Tibial artery (tissue), 4 donors: ENCODE data around the gene ITGB5.

Source experiments
- DNase-seq, 2 donors: peaks; one replicate each; pipeline ENCODE4 v3.0.0-alpha.2; 2019
- H3K27ac ChIP-seq, 2 donors: fragments of 200-600 bp; sonication (generic) in 1 of 2; 1 replicate in 1 of 2; 2 replicates in 1 of 2; pipeline ENCODE4 v1.5.1; 2018 to 2019; ENCODE audit warnings: mild to moderate bottlenecking in 1 of 2
- H3K27me3 ChIP-seq, 2 donors: fragments of 200-600 bp; sonication (generic) in 1 of 2; one replicate each; pipeline versions ENCODE4 v1.5.1 to v1.6.0; 2016 to 2019
- H3K36me3 ChIP-seq, 3 donors: fragments of 200-600 bp; sonication (generic) in 2 of 3; one replicate each; pipeline ENCODE4 v1.5.1; 2016 to 2019; ENCODE audit warnings: mild to moderate bottlenecking in 2 of 3
- H3K4me1 ChIP-seq, 4 donors: fragments of 200-600 bp; sonication (generic) in 2 of 4; 1 replicate in 3 of 4; 2 replicates in 1 of 4; pipeline ENCODE4 v1.5.1; 2016 to 2019
- H3K4me3 ChIP-seq, 2 donors: fragments of 200-600 bp; sonication (generic) in 1 of 2; 1 replicate in 1 of 2; 2 replicates in 1 of 2; pipeline ENCODE4 v1.5.1; 2018 to 2019; ENCODE audit warnings: mild to moderate bottlenecking in 2 of 2
- H3K9me3 ChIP-seq, 3 donors: fragments of 200-600 bp; sonication (generic) in 1 of 3; one replicate each; pipeline ENCODE4 v1.5.1; 2016 to 2019
- intact Hi-C: fragments of 100-400 bp; cut with DNase I; formaldehyde crosslinking; loops from one replicate; pipeline ENCODE4 v1.15.0; 2023; ENCODE audit warnings: low total_unique reads
- TF ChIP-seq, protein P1 (sequence below), 2 experiments: fragments of 200-600 bp in 1 of 2; fragments of 450-650 bp in 1 of 2; IDR thresholded peaks; one replicate each; pipeline ENCODE4 v1.5.1; 2017 to 2019; ENCODE audit warnings: antibody characterized with exemption in 2 of 2, mild to moderate bottlenecking in 1 of 2, moderate library complexity in 1 of 2

Gene ITGB5

DNA sequence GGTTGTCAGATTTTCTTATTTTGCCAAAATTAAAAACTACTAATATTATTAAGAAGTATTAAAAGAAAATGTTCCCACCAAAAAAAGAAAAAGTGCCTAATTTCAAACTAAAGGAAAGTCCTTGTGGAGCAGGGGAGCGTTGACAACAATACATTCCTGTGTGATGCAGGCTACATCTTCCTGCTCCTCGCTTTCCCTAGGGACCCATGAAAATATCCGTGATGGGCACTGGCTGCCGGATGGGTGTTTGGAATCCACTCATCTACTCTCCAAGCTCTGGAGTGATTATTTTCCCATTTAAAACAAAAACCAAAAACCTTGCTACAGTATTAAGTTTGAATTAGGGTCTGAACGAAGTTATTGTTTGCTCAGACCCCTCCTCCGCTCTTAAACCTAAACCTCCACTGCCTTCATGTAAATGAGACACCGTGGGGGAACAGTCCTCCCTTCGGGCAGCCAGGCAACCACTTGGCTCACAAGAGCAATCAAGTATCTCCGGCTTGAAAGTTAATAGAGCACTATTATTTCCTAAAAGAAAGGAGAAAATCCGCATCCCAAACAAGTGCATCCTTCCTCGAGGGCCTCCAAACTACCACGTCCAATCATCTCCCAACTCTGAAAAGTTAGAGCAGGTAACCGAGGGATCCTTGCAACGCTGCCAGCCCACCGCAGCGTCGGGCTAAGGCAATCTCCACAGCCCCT lies 1.5 kb downstream of the ITGB5 start:
- intact Hi-C loops: loop anchor here (5.0 to 10.0 kb wide), 2 partner anchors 51 to 108 kb away; no protein-coding TSS in a partner anchor
- no peaks in the 10 kb centered on the region for H3K27me3 ChIP-seq
- H3K27ac ChIP-seq: peak overlapping the region; percentile 98 to 99
- H3K4me1 ChIP-seq: peaks cover 0 to 58% (median 34%) of the 10 kb centered on the region in 4 donors
- H3K9me3 ChIP-seq: no peaks in the 10 kb centered on the region
- TF ChIP-seq, protein P1, sequence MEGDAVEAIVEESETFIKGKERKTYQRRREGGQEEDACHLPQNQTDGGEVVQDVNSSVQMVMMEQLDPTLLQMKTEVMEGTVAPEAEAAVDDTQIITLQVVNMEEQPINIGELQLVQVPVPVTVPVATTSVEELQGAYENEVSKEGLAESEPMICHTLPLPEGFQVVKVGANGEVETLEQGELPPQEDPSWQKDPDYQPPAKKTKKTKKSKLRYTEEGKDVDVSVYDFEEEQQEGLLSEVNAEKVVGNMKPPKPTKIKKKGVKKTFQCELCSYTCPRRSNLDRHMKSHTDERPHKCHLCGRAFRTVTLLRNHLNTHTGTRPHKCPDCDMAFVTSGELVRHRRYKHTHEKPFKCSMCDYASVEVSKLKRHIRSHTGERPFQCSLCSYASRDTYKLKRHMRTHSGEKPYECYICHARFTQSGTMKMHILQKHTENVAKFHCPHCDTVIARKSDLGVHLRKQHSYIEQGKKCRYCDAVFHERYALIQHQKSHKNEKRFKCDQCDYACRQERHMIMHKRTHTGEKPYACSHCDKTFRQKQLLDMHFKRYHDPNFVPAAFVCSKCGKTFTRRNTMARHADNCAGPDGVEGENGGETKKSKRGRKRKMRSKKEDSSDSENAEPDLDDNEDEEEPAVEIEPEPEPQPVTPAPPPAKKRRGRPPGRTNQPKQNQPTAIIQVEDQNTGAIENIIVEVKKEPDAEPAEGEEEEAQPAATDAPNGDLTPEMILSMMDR (IDR thresholded peaks at IDR 0.05): no peak
- no peak for DNase-seq
- H3K4me3 ChIP-seq: peak overlapping the region; percentile 93 to 94
- no peaks in the 10 kb centered on the region for H3K36me3 ChIP-seq

- intact Hi-C loops: loop anchor here (5.0 to 10.0 kb wide), 2 partner anchors 50 to 107 kb away; no protein-coding TSS in a partner anchor
- H3K4me3 ChIP-seq: no peak overlapping the region
- H3K4me1 ChIP-seq: peaks cover 0 to 68% (median 40%) of the 10 kb centered on the region in 4 donors
- H3K9me3 ChIP-seq: no peaks in the 10 kb centered on the region
- TF ChIP-seq, protein P1 (IDR thresholded peaks at IDR 0.05): no peak
- peak overlapping the region; percentile 98 to 99 for H3K27ac ChIP-seq
- DNase-seq: no peak
- no peaks in the 10 kb centered on the region for H3K27me3 ChIP-seq
- no peaks in the 10 kb centered on the region for H3K36me3 ChIP-seq
Measured at GRCh38 chr3:124884474-124885101, 2.6 kb downstream of the ITGB5 start.

GRCh38 chr3:124883766-124884473 lies 3.2 kb downstream of the ITGB5 start:
- intact Hi-C loops: loop anchor here (10.0 kb wide), 1 partner anchor 49 kb away; no protein-coding TSS in a partner anchor
- no peaks in the 10 kb centered on the region for H3K36me3 ChIP-seq
- TF ChIP-seq, protein P1 (IDR thresholded peaks at IDR 0.05): no peak
- no peaks in the 10 kb centered on the region for H3K27me3 ChIP-seq
- peak overlapping the region; percentile 98 to 99 for H3K27ac ChIP-seq
- H3K9me3 ChIP-seq: no peaks in the 10 kb centered on the region
- no peak overlapping the region for H3K4me3 ChIP-seq
- peaks cover 0 to 75% (median 47%) of the 10 kb centered on the region in 4 donors for H3K4me1 ChIP-seq
- no peak for DNase-seq

- intact Hi-C loops: loop anchor here (10.0 kb wide), 1 partner anchor 48 kb away; no protein-coding TSS in a partner anchor
- no peaks in the 10 kb centered on the region for H3K36me3 ChIP-seq
- H3K27ac ChIP-seq: peak overlapping the region; percentile 98 to 99
- TF ChIP-seq, protein P1 (IDR thresholded peaks at IDR 0.05): no peak
- H3K4me3 ChIP-seq: no peak overlapping the region
- peaks cover 5 to 84% (median 56%) of the 10 kb centered on the region in 4 donors for H3K4me1 ChIP-seq
- DNase-seq: no peak
- H3K27me3 ChIP-seq: no peaks in the 10 kb centered on the region
- no peaks in the 10 kb centered on the region for H3K9me3 ChIP-seq
Measured at GRCh38 chr3:124882816-124883747, 4.1 kb downstream of the ITGB5 start.
